ENCODE measurements around the gene CYB5RL.

The CYB5RL gene

GRCh38 chr1:54165146-54165545, 34.7 kb downstream of the CYB5RL start:
- no peak overlapping the region for H3K27ac ChIP-seq
- no peak for TF ChIP-seq CTCF (IDR thresholded peaks at IDR 0.05)
- no peak for TF ChIP-seq ZFX (IDR thresholded peaks at IDR 0.05; ENCODE audit: borderline replicate concordance)

- TF ChIP-seq ZFX (IDR thresholded peaks at IDR 0.05; ENCODE audit: borderline replicate concordance) (no peak), CTCF (IDR thresholded peaks at IDR 0.05) (no peak)
- H3K27ac ChIP-seq = no peak overlapping the region
Observed at GRCh38 chr1:54163573-54163972, 36.3 kb downstream of the CYB5RL start.

GRCh38 chr1:54163051-54163450, 36.8 kb downstream of the CYB5RL start:
- TF ChIP-seq CTCF (IDR thresholded peaks at IDR 0.05) (no peak), ZFX (IDR thresholded peaks at IDR 0.05; ENCODE audit: borderline replicate concordance) (no peak)
- H3K27ac ChIP-seq = no peak overlapping the region

DNA sequence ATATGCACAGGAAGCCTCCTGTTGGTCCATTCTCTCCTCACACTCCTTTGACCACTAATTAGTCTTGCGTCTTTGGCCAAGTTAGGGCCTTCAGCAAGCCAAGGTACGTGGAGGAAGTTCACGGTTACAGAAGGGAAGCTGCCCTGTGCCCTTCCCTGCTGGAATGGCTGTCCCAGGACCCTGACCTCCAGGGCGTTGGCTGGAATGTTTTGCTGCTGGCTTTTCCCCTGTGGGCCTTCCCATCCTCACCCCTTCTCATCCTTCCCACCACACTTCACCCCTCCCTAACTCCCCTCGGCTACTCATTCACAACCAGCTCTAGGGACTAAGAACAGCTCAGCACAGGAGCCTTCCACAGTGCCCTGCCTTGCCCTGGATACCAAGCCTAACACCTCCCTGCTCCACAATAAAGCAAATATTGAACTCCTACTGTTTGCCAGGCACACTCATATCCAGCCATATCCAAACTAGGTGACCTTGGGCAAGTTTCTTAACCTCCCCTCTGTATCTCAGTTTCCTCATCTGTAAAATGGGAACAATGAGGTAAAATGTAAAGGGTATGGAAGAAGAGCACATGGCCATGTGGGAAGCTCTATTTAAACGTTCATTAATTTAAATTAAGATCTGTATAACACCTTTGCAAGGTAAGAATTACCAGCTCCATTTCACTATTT, 38.2 kb downstream of the CYB5RL start:
- no peak overlapping the region for H3K27ac ChIP-seq
- TF ChIP-seq ZFX (IDR thresholded peaks at IDR 0.05; ENCODE audit: borderline replicate concordance) = no peak
- no peak for TF ChIP-seq CTCF (IDR thresholded peaks at IDR 0.05)

- H3K27ac ChIP-seq = no peak overlapping the region
- no peak for TF ChIP-seq CTCF (IDR thresholded peaks at IDR 0.05)
- no peak for TF ChIP-seq ZFX (IDR thresholded peaks at IDR 0.05; ENCODE audit: borderline replicate concordance)
Observed at GRCh38 chr1:54160351-54160750, 39.5 kb downstream of the CYB5RL start.

GRCh38 chr1:54159733-54160316, 40.0 kb downstream of the CYB5RL start:
- no peak overlapping the region for H3K27ac ChIP-seq
- TF ChIP-seq CTCF (IDR thresholded peaks at IDR 0.05) (no peak), ZFX (IDR thresholded peaks at IDR 0.05; ENCODE audit: borderline replicate concordance) (no peak)

- H3K27ac ChIP-seq = no peak overlapping the region
- no peak for TF ChIP-seq CTCF (IDR thresholded peaks at IDR 0.05)
Observed at GRCh38 chr1:54158071-54158470, 41.8 kb downstream of the CYB5RL start.

Measured in 22Rv1 (cell line).